LHCN-M2 (cell line): Measurements from ENCODE around the gene NDUFS6. TPM values are rescaled to one million over a fixed set of nuclear protein-coding genes. Genes with fewer than 3 reads are reported as not detected.

Experiments
- DNase-seq: peaks from one replicate; pipeline ENCODE4 v3.0.0-alpha.2; 2012; ENCODE audit warnings: low read depth
- total RNA-seq: library from RNA; depleted of rRNA; stranded (reverse); fragments of >200 nt; gene quantifications from 2 replicates; pipeline ENCODE4 v1.2.3, GENCODE V29; 2014

NDUFS6 gene
- total RNA-seq, 1 experiment from 2014 or later: 65.8 TPM

DNA sequence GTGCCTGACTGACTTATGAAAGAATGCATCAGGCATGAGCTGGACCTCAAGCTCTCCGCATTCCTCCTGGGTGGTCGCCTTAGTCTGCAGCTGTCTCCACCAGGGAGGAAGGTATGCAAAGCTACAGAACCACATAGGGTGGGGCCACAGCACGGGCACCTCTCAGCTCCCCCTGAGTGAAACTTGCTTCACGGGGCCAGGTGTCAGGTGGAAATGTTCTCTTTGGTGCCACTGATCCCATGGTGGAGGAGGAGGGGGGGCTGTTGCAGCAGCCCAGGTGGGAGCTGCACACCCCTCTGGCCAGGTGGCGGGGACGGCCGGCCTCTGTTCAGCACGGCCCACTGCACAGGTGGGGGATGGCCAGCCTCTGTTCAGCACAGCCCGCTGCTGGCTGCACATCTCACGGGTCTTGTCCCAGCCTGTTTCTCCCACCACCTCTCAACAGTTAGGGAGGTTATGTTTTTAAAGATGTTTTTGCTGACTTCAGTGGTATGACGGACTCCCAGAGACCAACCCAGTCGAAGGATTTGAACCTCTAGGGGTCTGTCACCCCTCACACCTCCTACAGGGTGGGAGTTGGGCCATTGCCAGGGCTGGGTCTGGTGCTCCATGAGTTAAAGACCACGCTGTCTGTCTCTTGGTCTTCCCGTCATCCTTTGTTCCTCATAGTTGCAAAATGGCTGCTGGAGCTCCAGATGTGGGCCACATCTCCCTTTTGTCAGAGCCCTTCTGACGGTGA is 35.9 kb upstream of the NDUFS6 start:
- DNase-seq: no peak

DNA sequence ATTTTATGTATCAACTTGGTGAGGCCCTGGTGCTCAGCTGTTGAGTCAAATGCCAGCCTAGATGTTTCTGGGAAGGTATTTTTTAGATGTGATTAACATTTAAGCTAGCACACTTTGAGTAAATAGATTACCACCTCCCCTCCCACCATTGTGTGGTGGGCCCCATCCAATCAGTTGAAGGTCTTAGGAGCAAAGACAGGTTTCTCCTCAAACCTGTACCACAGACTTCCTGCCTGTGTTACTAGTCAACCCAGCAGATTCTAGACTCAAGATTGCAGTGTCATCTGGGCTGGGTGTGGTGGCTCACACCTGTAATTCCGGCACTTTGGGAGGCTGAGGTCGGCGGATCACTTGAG is 35.3 kb upstream of the NDUFS6 start:
- no peak for DNase-seq

DNA sequence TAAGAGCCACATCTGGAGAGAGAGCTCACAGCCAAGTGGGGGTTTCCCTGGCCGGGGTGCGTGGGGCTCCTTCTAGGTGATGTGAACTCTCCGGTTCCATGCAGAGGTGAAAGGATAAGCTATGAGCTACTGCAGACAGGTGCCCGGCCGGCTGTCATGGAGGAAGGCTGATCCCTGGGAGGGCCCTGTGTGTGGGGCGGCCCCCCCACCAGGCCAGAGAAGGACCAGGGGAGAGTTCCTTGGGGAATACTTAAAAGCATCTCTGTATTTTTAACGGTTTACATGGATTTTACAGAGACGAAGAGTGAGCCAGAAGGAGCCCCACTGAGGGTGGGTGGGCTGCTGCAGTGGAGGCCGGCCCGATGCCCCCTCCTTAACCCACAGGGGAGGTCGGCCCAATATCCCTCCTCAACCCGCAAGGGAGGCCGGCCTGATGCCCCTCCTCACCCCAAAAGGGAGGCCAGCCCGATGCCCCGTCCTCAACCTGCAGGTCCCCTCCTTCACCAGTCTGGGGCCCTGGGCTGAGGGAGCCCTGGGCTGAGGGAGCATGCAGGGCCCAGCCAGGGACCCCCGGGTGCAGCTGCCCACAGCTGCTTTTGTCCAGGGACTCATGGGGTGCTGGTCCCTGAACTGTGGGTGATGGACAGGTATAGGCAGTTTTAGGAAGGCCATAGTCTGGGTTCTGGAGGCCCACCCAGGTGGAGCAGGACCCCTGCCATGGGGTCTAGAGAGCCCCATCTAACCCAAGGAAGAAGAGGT is 33.5 kb upstream of the NDUFS6 start:
- DNase-seq: no peak

DNA sequence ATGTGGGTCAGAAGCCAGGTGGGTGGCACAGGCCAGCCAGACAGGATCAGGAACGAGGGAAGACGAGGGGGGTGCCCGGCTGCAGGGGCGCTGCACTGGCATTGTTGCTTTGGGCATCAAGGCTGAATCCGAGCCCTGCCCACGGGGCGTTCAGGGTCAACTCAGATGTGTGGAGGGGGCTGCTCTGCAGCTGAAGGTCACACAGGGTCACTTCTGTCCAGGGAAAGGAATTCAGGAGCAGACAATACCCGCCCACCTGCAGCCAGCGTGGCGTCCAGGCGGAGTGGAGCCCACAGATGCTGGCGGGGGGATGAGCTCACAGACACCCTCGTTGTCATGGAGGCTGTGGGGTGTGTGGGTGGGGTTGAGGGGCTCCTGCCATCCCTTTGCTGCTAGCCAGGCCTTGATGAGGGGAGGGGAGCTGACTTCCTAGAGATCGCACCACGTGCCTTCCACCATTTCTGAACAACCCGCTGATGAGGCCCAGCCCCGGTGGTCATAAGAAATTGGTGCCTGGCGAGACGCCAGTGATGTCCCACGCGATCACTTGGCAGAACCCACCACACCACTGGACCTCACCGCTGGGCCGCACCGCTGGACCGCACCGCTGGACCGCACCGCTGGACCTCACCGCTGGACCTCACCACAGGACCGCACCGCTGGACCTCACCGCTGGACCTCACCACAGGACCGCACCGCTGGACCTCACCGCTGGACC is 32.8 kb upstream of the NDUFS6 start:
- no peak for DNase-seq

DNA sequence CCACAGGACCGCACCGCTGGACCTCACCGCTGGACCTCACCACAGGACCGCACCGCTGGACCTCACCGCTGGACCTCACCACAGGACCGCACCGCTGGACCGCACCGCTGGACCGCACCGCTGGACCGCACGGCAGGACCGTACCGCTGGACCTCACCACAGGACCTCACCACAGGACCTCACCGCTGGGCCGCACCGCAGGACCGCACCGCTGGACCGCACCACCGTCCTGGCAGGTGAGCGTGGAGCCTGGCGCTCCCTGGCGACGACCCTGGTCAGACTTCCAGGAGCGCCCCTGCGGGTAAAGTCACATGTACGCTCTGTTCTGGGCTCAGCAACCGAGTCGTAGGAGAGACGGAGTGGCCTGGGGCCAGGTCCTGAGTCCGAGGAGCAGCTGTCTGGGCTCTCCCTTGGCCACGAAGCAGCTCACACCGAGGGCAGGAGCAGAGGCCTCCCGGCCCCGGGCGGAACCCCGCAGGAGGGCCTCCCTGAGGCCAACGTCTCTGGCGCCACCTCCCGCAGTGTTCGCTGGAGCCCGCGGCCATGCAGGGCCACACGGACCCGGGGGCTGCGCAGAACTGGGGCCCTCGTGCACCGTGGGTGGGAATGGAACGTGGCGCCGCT is 32.1 kb upstream of the NDUFS6 start:
- no peak for DNase-seq

DNA sequence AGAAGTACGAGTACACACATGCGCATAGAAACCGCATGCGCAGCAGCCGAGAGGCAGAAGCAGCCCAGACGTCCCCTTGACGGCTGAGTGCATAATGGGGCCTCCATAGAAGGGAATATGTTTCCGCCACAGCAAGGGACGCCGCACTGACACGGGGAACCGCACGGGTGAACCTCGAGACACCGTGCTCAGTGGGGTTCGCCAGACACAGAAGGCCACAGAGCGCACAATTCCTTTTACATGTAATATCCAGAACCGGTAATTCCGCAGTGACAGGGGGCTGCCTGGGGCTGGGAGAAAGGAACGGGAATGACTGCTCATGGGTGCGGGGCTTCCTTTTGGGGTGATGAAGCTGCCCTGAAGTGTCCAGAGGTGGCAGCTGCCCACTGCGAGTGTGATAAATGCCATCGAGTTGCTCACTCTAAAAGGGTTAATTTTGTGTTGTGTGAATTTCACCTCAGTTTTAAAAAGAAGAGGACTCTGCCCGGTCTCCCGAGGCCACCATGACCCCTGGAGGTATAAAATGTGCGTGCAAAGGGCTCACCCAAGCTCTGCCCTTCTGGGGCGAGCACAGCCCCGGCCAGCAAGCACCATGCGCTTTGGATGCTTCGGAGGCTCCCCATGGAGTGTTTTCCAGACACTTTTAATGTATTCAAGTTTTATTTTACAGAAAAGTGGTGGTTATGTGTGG is 31.3 kb upstream of the NDUFS6 start:
- no peak for DNase-seq

DNA sequence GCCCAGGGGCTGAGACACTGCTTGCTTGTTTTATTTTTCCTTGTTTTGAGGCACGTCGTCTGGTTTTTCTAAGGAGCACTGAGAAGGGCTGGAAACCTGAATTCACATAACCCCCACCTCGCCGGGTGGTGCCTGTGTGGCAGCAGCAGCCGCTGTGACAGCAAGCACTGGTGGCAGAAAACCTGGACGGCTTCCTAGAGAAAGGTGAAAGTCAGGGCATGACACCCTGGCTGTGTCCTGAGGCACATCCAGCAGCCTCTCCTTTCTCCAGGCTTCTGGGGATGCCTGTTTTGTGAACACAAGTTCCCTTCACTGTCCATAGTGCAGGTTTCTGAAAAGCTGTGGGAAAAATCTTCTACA is 30.8 kb upstream of the NDUFS6 start:
- DNase-seq: no peak

DNA sequence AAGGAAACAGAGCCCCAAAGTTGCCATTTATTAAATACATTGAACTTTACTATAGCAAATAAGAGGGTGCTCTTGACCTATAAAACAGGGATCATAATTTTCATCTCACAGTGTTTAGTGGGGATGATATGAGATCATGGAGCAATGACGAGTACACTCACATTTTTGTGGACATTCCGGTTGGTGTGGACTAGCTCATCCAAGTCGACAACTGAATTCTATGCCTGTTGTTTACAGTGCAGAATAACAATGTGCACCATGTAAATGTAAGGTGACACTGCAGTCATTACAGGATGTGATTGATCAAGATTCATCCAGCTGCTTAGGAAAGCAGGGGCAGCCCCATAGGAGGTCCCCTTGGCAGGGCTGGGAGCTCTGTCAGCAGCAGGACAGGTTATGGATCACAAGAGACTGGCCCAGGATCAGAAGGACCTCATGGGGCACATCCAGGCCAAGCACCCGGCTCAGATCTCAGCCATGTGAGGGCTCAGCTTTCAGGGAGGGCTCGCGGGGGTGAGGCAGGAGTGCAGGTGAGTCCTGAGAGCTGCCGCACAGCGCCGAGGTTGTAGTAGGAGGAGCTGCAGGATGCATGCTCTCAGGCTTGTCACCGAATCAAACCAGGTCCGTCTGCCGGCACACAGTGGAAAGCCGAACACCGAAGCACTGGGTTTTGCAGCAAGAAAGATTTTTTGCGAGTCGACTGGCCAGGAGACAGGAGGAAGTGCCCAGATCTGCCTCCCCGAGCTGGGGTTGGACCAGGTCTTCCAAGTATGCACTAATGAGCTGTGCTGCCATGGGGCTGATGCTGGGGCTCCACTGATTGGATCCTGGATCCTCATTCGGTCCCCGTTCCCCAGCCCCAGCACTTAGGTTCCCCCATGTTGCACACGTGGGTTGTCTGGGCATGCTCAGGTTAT is 29.8 kb upstream of the NDUFS6 start:
- DNase-seq: no peak

DNA sequence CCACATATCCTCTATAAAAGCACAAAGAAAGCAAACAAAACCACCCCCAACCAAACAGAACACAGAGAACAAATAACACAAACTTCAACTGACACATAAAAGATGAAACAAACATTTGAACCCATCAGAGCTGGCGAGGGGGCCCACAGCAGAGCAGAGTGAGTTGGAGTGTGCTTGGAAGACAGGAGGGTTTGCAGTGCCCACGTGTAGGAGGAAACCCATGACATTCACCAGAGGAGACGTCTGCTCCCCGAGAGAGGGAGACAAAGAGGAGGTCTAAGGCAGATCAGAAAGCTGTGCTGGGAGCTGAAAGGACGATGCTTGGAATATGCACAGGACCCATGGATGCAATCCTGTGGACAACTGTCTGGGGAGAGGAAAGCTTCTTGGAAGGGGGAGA is 28.6 kb upstream of the NDUFS6 start:
- peak; percentile 47 for DNase-seq

DNA sequence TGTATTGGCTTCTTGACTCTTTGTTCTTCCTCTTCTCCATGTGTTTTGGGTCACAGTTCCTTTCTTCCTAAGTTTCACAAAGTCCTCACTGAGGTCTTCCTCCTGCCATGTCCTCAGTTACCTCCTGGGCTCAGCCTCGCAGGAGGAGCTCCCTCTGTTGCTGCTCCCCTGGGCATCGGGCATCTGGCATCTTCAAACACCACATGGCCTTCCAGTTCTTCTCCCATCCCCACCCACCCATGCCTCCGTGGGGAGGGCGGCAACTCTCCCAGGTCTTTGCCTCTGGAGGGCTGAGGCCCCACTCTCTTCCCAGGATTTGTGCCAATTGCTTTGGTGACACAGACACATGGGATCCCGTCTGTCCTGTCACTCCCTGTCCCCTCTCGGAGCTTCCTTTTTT is 24.4 kb upstream of the NDUFS6 start:
- no peak for DNase-seq

DNA sequence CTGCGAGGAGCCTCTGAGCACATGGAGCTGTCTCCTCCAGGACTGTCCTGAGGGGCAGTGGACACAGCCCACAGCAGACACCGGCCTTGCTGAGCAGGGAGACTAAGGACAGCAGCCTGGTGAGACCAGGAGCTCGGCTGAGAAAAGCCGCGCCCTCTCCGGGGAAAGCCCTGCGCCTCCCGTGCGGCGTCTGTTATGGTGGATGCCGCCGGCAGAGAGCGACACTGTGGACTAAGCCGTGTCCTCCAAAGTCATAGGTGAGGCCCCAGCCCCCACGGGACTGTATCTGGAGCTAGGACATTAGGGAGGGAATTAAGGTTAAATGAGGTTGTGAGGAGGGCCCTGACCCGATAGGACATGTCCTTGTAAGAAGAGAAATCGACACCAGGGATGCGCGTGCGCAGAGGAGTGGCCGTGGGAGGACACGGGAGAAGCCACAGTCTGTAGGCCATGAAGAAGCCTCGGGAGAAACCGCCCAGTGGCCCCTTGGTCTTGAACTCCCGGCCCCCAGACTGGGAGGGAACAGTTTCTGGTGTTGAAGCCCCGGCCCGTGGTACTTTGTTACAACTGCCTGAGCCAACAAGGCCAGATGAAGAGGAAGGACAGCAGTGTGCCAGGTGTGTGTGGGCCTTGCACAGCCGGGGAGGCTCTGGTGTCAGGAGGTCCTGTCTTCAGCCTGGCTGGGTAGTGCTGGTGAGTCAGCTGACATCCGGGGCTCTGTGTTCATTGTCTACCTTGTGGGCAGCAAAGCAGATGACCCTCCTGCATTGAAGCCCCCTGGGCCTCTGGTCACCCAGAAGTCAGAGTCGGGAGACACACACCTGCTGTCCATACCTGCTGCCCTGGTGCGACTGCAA is 23.7 kb upstream of the NDUFS6 start:
- DNase-seq: no peak

DNA sequence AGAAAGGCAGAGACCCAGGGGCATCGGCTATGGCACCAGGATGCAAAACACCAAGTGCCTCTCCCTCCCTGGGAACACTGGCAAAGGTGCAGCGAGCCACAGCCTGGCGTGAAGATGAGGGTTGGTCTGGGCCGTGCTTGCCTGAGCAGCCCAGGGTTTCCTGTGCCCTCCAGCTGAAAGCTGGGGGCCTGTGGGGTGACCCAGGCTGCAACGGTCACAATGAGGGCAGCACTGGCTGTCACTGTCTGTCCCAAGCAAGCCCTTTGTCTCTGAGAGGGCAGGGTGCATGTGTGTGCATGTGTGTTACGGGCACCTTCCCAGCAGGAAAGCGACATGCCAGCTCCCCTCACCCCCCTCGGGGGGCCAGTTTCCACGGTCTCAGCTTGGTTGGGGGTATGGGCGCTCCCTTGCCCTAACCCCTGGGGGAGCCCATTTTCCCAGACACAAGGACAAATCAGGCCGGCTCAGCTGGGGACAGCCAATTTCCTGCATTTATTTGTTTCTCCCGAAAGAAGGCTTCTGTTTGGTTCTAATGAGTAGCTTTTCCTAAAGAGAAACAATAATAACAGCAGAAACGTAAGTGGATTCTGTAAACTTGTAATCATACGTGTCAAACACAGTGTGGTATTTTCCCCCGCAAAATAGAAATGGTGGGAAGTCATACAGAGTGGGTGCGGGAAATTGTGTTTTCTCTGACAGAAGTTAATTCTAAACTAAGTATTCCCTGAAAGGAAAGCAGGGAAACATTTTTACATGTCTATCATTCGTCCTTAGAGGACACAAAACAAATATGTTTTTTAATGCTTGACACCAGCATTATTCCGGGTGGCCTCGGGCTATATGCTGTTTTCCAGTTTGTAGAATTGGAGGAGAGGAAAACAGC is 22.8 kb upstream of the NDUFS6 start:
- DNase-seq: no peak

DNA sequence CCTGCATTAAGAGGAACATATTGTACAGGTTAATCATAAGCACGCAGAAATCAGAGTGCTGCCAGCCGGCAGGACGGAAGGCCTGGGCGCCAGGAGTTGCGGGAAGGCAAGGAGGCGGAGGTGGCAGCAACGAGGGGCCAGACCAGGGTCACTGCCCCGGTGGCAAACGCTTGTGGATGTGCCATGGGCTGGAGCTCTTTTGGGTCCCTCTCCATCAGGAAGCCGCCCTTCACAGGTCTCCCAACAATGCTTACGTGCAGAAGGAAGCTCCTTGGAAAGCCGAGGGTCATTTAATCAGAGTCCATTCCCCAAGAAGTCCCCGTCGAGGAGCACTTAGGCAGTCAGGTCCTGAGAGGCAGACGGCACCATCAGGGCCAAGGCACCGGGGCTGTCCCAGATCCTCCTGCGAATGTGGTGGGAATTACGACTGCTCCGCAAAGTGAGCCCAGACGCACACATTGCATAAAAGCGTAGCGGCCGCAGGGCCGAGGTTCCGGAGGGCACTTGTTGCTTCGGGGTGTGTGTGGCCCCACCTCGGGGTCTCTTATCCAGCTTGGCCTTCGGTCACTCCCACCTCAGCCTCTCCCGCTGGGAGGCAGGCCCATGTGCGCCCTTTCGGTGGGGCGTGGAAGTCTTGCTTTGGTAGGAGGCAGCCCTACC is 22.1 kb upstream of the NDUFS6 start:
- DNase-seq: no peak

DNA sequence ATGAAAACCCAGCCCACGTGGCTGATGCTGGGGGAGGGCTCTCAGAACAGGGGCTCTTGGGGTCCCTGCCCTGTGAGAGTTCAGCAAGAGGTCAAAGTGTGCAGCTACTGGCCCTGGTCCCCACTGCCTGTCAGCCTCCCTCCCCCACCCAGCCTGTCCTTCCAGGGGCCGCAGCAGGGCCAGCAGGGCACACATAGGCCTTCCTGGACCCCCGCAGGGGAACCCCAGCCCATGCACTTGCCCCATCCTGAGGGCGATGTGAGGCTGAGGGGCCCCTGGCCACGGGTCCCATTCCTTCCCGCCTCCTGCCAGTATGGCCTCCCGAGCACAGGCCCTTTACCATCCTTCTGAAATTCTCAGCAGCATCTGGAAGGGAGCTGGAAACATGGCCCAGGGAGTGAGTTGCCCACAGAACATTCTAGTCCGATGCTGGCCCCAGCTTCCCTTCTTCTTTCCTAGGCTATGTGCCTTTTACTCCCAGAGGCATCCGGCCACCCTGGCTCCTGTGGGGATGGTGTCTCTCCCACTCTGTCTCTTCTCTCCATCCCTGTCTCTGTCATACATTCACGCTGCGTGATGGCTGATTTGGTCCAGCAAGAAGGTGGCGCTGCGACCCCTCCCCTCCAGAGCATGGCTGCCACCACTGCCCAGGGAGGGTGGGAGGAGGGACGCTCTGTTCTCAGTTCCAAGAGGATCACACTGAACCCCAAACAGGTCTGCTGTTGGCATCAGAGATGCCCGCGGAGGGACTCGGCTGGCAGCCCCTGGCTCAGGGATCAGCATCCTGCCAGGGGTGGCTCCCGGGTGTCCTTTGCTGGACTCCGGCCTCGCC is 21.2 kb upstream of the NDUFS6 start:
- no peak for DNase-seq

DNA sequence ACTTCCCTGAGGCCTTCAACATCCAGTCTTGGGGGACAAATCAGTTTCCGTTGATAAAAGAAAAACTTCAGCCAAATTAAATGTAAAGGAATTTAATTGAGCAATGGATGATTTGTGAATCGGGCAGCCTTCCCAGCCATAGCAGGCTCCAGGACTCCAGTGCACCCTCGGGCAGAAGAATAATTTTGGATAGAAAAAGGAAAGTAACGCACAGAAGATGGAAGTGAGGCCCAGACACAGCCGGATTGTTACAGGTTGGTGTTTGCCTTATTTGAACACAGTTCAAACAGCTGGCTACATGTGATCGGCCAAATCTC is 20.6 kb upstream of the NDUFS6 start:
- no peak for DNase-seq

DNA sequence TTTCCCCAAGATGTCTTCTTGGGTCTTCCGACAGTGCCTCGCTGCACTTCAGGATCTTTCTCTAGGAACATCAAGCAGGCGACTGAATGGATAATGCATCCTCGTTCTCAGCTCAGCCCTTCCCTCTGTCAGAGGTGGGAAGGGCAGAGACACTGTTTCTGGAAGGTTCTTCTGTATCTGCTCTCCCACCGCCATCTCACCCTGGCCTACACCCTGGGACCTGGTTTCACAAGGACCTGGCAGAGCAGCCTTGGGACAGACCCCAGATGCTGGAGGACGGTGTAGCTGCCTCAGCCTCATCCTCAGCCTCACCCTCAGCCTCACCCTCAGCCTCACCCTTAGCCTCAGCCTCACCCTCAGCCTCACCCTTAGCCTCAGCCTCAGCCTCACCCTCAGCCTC is 20.1 kb upstream of the NDUFS6 start:
- DNase-seq: no peak

DNA sequence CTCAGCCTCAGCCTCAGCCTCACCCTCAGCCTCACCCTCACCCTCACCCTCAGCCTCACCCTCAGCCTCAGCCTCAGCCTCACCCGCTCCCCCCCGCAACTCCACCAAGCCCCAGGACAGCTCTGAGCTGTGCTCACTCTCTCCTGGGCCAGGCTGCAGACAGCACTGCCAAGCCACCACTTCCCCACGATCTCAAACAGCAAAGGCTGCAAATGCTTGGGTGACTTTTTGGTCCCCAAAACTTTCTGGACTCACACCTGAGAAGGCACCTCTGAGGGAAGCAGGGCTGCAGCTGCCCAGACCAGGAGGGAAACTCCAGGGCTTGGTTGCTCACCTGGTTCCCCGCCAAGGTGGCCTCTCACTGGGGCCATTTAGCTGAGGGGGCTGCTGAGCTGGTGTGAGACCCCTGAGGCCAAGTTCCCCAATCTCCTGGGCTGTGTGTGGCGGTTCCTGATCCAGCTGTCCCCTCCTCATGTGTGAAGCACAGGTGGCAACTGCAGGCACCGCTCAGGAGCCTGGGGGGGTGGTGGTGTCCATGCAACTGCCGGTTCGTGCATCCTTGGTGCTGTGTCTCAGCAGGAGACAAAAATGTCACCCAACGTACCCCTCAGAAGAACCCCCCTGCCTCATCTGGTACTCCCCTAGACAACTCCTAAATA is 19.4 kb upstream of the NDUFS6 start:
- no peak for DNase-seq
